ENCODE results near the gene PTGER3. TPM values are rescaled to one million over a fixed set of nuclear protein-coding genes. Genes with fewer than 3 reads are reported as not detected.

The PTGER3 gene
- total RNA-seq, 1 donor from 2014 or later, result 2.5 TPM

GRCh38 chr1:71071720-71072119 lies 24.1 kb upstream of the PTGER3 start:
- no peaks in the 10 kb centered on the region for H3K27me3 Mint-ChIP-seq (ENCODE audit: low read depth)
- no peak overlapping the region for H3K4me3 Mint-ChIP-seq (ENCODE audit: unreplicated experiment)
- no peak for DNase-seq (ENCODE audit: low spot score)
- H3K9me3 Mint-ChIP-seq (ENCODE audit: low read depth), result no peaks in the 10 kb centered on the region
- H3K4me1 Mint-ChIP-seq (ENCODE audit: low read depth), result peaks cover 3% of the 10 kb centered on the region
- H3K27ac Mint-ChIP-seq (ENCODE audit: unreplicated experiment), result no peak overlapping the region
- no peak for TF ChIP-seq CTCF (IDR thresholded peaks at IDR 0.05)
- H3K36me3 Mint-ChIP-seq (ENCODE audit: low read depth), result peaks cover 40% of the 10 kb centered on the region

DNA sequence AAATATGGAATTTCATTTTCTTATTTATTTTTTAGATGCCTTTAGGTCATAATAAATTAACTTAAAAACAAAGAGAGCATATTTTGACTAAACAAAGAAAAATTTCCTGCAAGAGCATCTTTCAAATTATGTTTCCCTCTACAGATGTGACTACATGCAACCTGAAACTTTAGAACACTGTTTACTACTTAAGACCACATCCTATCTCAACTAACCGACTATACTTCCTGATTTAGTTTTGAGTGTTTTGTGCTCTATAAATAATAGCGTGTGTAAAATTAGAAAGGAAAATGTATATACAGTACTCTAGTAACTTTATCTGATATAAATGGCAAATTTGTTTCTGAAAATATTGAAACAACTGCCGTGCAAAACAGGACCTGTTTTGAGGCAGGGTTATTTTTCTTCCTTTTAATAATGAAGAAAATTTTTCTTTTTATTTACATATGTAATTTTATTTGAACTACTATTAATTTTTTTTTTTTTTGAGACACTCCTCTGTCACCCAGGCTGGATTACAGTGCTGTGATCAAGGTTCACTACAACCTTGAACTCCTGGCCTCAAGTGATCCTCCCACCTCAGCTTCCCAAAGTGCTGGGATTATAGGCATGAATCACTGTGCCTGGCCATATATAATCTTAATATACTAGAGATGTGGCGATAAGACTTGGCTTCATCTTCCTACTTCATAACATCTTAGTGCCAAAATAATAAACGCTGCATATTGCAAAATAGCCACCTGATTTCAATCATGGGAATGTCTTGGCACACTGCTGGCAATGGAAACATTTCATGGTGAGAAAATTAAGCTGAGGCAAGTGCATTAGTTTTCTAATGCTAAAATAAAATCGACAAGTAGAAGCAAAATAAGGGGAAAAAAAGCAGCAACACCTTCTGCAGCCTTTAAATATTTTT lies 21.0 kb upstream of the PTGER3 start:
- H3K4me1 Mint-ChIP-seq (ENCODE audit: low read depth), result no peaks in the 10 kb centered on the region
- peaks cover 40% of the 10 kb centered on the region for H3K36me3 Mint-ChIP-seq (ENCODE audit: low read depth)
- TF ChIP-seq CTCF (IDR thresholded peaks at IDR 0.05), result no peak
- H3K27ac Mint-ChIP-seq (ENCODE audit: unreplicated experiment), result no peak overlapping the region
- H3K9me3 Mint-ChIP-seq (ENCODE audit: low read depth), result no peaks in the 10 kb centered on the region
- no peak for DNase-seq (ENCODE audit: low spot score)
- no peak overlapping the region for H3K4me3 Mint-ChIP-seq (ENCODE audit: unreplicated experiment)
- no peaks in the 10 kb centered on the region for H3K27me3 Mint-ChIP-seq (ENCODE audit: low read depth)

DNA sequence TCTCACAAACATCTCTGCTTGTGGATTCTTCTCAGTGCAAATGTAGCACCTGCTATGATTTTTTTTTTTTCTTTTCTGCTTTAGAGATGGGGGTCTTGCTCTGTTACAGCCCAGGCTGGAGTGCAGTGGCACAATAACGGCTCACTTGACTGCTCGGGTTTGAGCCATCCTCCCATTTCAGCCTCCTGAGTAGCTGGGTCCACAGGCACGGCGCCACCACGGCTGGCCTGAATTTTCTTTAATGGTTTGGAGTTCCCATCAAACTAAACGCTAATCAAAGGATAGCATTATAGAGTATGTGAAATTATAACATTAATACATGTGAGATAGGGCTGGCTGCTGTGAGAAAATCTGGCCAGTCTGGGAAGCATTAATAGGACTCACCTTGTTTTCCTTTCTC lies 7.2 kb upstream of the PTGER3 start:
- Mint-ChIP-seq H3K27me3 (ENCODE audit: low read depth) (peaks cover 2% of the 10 kb centered on the region), H3K9me3 (ENCODE audit: low read depth) (no peaks in the 10 kb centered on the region), H3K4me3 (ENCODE audit: unreplicated experiment) (no peak overlapping the region), H3K4me1 (ENCODE audit: low read depth) (no peaks in the 10 kb centered on the region), H3K27ac (ENCODE audit: unreplicated experiment) (no peak overlapping the region), H3K36me3 (ENCODE audit: low read depth) (peaks cover 10% of the 10 kb centered on the region)
- no peak for DNase-seq (ENCODE audit: low spot score)
- no peak for TF ChIP-seq CTCF (IDR thresholded peaks at IDR 0.05)

DNA sequence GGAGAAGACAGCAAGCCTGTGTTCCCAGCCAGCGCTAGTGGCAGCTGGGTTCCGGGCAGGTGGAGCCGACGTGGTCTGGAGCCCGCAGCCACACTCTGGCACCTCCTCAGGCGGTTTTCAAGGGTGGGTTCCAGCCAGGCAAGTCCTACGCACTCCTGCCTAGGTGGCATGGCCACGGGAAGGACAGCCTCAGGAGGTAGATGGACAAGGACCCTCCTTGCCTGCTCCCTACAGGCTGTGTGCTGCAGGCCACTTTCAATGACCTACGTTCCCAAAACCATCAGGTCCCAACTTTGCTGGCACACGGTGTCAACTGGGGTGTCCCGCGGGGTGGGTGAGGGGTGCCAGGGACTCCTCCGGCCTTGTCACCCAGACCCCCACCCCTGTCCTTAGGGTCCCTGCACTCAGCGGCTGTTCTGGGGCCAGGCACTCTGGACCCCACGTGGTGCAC lies 6.7 kb upstream of the PTGER3 start:
- no peak for TF ChIP-seq CTCF (IDR thresholded peaks at IDR 0.05)
- DNase-seq (ENCODE audit: low spot score), result no peak
- Mint-ChIP-seq H3K9me3 (ENCODE audit: low read depth) (no peaks in the 10 kb centered on the region), H3K4me1 (ENCODE audit: low read depth) (no peaks in the 10 kb centered on the region), H3K36me3 (ENCODE audit: low read depth) (peaks cover 7% of the 10 kb centered on the region), H3K4me3 (ENCODE audit: unreplicated experiment) (no peak overlapping the region), H3K27me3 (ENCODE audit: low read depth) (peaks cover 3% of the 10 kb centered on the region), H3K27ac (ENCODE audit: unreplicated experiment) (no peak overlapping the region)

DNA sequence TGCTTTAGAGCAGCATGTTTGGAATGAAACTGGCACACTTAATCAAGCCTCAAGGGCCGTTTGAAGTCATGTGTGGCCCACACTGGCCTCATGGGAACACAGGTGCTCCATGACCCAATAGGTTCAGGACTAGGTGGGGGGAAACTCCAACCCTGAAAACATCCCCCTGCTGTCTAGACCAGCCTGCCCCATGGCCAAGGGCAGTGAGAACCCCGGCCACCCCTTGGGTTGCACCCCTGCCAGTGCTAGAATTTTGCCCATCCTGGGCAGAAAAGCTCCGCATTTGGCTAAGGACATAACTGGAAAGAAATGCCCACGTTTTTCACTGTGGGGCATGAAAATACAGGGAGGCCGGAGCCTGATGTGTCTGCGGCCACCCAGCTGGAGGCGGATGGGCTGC lies 6.1 kb upstream of the PTGER3 start:
- H3K4me1 Mint-ChIP-seq (ENCODE audit: low read depth), result no peaks in the 10 kb centered on the region
- H3K4me3 Mint-ChIP-seq (ENCODE audit: unreplicated experiment), result no peak overlapping the region
- DNase-seq (ENCODE audit: low spot score), result no peak
- H3K27ac Mint-ChIP-seq (ENCODE audit: unreplicated experiment), result no peak overlapping the region
- H3K27me3 Mint-ChIP-seq (ENCODE audit: low read depth), result peaks cover 5% of the 10 kb centered on the region
- TF ChIP-seq CTCF (IDR thresholded peaks at IDR 0.05), result no peak
- H3K9me3 Mint-ChIP-seq (ENCODE audit: low read depth), result no peaks in the 10 kb centered on the region
- peaks cover 4% of the 10 kb centered on the region for H3K36me3 Mint-ChIP-seq (ENCODE audit: low read depth)
